ENCODE results near the gene IGSF6.
"Not testable (repeated sequence)": the region's sequence is repeated elsewhere in the genome, so short reads cannot be mapped to it uniquely, and the experiment has no call there.

IGSF6 gene, protein sequence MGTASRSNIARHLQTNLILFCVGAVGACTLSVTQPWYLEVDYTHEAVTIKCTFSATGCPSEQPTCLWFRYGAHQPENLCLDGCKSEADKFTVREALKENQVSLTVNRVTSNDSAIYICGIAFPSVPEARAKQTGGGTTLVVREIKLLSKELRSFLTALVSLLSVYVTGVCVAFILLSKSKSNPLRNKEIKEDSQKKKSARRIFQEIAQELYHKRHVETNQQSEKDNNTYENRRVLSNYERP
- 0.35 to 0.77 (median 0.52) reads per million in 3 donors for total RNA-seq

GRCh38 chr16:21652453-21652852 lies at the start of gene IGSF6:
Gene IGSF6 (minus strand): TSS chr16:21652608. CDS start chr16:21652598, 10 bp downstream.
- H3K4me3 ChIP-seq (ENCODE audit: insufficient read depth, low read depth, low read length, poor library complexity, severe bottlenecking): no peak within 1 kb of the TSS
- H3K9me3 ChIP-seq (ENCODE audit: control insufficient read depth, low read length): no peaks in the 10 kb centered on the region
- H3K27me3 ChIP-seq (replicated peaks; ENCODE audit: control insufficient read depth, insufficient read depth, low read length, poor library complexity, severe bottlenecking): no peaks in the 10 kb centered on the region
- peaks cover 14% of the 10 kb centered on the region for H3K36me3 ChIP-seq (ENCODE audit: control insufficient read depth, insufficient read depth, low read length)
- H3K4me1 ChIP-seq (ENCODE audit: control insufficient read depth, insufficient read depth, low read length, poor library complexity, severe bottlenecking): peaks cover 24% of the 10 kb centered on the region
- no peak for DNase-seq
- H3K27ac ChIP-seq (ENCODE audit: insufficient read depth, low read length, poor library complexity, severe bottlenecking): no peak within 1 kb of the TSS

GRCh38 chr16:21701271-21701670 lies 48.9 kb upstream of the IGSF6 start:
- no peaks in the 10 kb centered on the region for H3K9me3 ChIP-seq (ENCODE audit: control insufficient read depth, low read length)
- H3K27ac ChIP-seq (ENCODE audit: insufficient read depth, low read length, poor library complexity, severe bottlenecking): no peak overlapping the region
- no peak for DNase-seq
- H3K27me3 ChIP-seq (replicated peaks; ENCODE audit: control insufficient read depth, insufficient read depth, low read length, poor library complexity, severe bottlenecking): no peaks in the 10 kb centered on the region
- H3K4me3 ChIP-seq (ENCODE audit: insufficient read depth, low read depth, low read length, poor library complexity, severe bottlenecking): no peak overlapping the region
- H3K36me3 ChIP-seq (ENCODE audit: control insufficient read depth, insufficient read depth, low read length): no peaks in the 10 kb centered on the region
- no peaks in the 10 kb centered on the region for H3K4me1 ChIP-seq (ENCODE audit: control insufficient read depth, insufficient read depth, low read length, poor library complexity, severe bottlenecking)

GRCh38 chr16:21698169-21699032 lies 46.0 kb upstream of the IGSF6 start:
- Histone ChIP-seq H3K27me3 (replicated peaks; ENCODE audit: control insufficient read depth, insufficient read depth, low read length, poor library complexity, severe bottlenecking) (no peaks in the 10 kb centered on the region), H3K27ac (ENCODE audit: insufficient read depth, low read length, poor library complexity, severe bottlenecking) (no peak overlapping the region), H3K36me3 (ENCODE audit: control insufficient read depth, insufficient read depth, low read length) (no peaks in the 10 kb centered on the region), H3K4me1 (ENCODE audit: control insufficient read depth, insufficient read depth, low read length, poor library complexity, severe bottlenecking) (no peaks in the 10 kb centered on the region), H3K4me3 (ENCODE audit: insufficient read depth, low read depth, low read length, poor library complexity, severe bottlenecking) (no peak overlapping the region), H3K9me3 (ENCODE audit: control insufficient read depth, low read length) (no peaks in the 10 kb centered on the region)
- no peak for DNase-seq

- H3K4me1 ChIP-seq (ENCODE audit: control insufficient read depth, insufficient read depth, low read length, poor library complexity, severe bottlenecking): no peaks in the 10 kb centered on the region
- no peaks in the 10 kb centered on the region for H3K9me3 ChIP-seq (ENCODE audit: control insufficient read depth, low read length)
- H3K36me3 ChIP-seq (ENCODE audit: control insufficient read depth, insufficient read depth, low read length): no peaks in the 10 kb centered on the region
- H3K27ac ChIP-seq (ENCODE audit: insufficient read depth, low read length, poor library complexity, severe bottlenecking): no peak overlapping the region
- DNase-seq: no peak
- H3K4me3 ChIP-seq (ENCODE audit: insufficient read depth, low read depth, low read length, poor library complexity, severe bottlenecking): no peak overlapping the region
- no peaks in the 10 kb centered on the region for H3K27me3 ChIP-seq (replicated peaks; ENCODE audit: control insufficient read depth, insufficient read depth, low read length, poor library complexity, severe bottlenecking)
Observed at GRCh38 chr16:21697032-21697431, 44.6 kb upstream of the IGSF6 start.

DNA sequence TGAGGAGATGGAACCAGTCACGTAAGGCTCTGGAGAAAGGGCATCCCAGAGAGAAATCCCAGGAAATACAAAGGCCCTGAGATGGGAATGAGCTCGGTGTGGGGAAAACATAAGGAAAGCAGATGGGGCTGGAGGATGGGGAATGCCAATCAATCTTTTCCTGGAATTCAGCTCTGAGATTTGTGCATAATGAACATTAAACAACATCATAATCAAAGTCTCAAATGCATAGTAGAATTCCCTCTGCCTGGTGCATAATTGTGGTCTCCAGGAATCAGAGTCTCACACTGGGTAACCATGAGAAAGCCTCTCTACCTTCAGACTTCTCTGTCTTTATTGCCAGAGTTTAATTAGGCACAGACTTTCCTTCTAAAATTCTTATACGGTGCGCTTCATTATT lies 42.2 kb upstream of the IGSF6 start:
- Histone ChIP-seq H3K27ac (ENCODE audit: insufficient read depth, low read length, poor library complexity, severe bottlenecking) (no peak overlapping the region), H3K4me1 (ENCODE audit: control insufficient read depth, insufficient read depth, low read length, poor library complexity, severe bottlenecking) (no peaks in the 10 kb centered on the region), H3K27me3 (replicated peaks; ENCODE audit: control insufficient read depth, insufficient read depth, low read length, poor library complexity, severe bottlenecking) (no peaks in the 10 kb centered on the region), H3K36me3 (ENCODE audit: control insufficient read depth, insufficient read depth, low read length) (no peaks in the 10 kb centered on the region), H3K9me3 (ENCODE audit: control insufficient read depth, low read length) (no peaks in the 10 kb centered on the region), H3K4me3 (ENCODE audit: insufficient read depth, low read depth, low read length, poor library complexity, severe bottlenecking) (no peak overlapping the region)
- DNase-seq: no peak

DNA sequence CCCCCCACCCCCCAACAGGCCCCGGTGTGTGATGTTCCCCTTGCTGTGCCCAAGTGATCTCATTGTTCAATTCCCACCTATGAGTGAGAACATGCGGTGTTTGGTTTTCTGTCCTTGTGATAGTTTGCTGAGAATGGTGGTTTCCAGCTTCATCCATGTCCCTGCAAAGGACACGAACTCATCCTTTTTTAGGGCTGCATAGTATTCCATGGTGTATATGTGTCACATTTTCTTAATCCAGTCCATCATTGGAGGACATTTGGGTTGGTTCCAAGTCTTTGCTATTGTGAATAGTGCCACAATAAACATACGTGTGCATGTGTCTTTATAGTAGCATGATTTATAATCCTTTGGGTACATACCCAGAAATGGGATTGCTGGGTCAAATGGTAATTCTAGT lies 38.6 kb upstream of the IGSF6 start:
- DNase-seq; H3K27me3 ChIP-seq (replicated peaks; ENCODE audit: control insufficient read depth, insufficient read depth, low read length, poor library complexity, severe bottlenecking); H3K27ac ChIP-seq (ENCODE audit: insufficient read depth, low read length, poor library complexity, severe bottlenecking); H3K9me3 ChIP-seq (ENCODE audit: control insufficient read depth, low read length); H3K4me1 ChIP-seq (ENCODE audit: control insufficient read depth, insufficient read depth, low read length, poor library complexity, severe bottlenecking); H3K36me3 ChIP-seq (ENCODE audit: control insufficient read depth, insufficient read depth, low read length); H3K4me3 ChIP-seq (ENCODE audit: insufficient read depth, low read depth, low read length, poor library complexity, severe bottlenecking): not testable (repeated sequence)

GRCh38 chr16:21689107-21689506 lies 36.7 kb upstream of the IGSF6 start:
- no peak for DNase-seq
- H3K36me3 ChIP-seq (ENCODE audit: control insufficient read depth, insufficient read depth, low read length): no peaks in the 10 kb centered on the region
- H3K27me3 ChIP-seq (replicated peaks; ENCODE audit: control insufficient read depth, insufficient read depth, low read length, poor library complexity, severe bottlenecking): no peaks in the 10 kb centered on the region
- no peaks in the 10 kb centered on the region for H3K9me3 ChIP-seq (ENCODE audit: control insufficient read depth, low read length)
- H3K27ac ChIP-seq (ENCODE audit: insufficient read depth, low read length, poor library complexity, severe bottlenecking): no peak overlapping the region
- H3K4me3 ChIP-seq (ENCODE audit: insufficient read depth, low read depth, low read length, poor library complexity, severe bottlenecking): no peak overlapping the region
- H3K4me1 ChIP-seq (ENCODE audit: control insufficient read depth, insufficient read depth, low read length, poor library complexity, severe bottlenecking): no peaks in the 10 kb centered on the region

DNA sequence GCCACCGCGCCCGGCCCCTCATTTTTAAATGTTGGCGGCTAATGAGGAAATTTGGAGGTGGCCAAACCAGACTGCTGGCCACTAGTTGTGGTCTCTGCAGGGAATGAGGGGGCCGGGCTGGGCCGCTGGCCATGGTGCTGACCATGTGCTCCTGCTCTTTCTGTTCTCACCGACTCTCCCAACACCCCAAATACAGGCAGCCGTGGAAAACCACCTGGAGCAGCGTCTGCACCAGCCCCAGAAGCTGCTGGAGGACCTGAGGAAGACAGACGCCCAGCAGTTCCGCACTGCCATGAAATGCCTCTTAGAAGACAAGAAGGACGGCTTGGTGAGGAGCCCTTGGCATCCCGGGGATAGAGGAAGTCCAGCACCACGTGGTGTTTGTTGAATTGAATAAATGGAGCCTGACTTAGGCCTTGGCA lies 32.6 kb upstream of the IGSF6 start:
- Histone ChIP-seq H3K9me3 (ENCODE audit: control insufficient read depth, low read length) (no peaks in the 10 kb centered on the region), H3K4me3 (ENCODE audit: insufficient read depth, low read depth, low read length, poor library complexity, severe bottlenecking) (no peak overlapping the region), H3K27ac (ENCODE audit: insufficient read depth, low read length, poor library complexity, severe bottlenecking) (no peak overlapping the region), H3K4me1 (ENCODE audit: control insufficient read depth, insufficient read depth, low read length, poor library complexity, severe bottlenecking) (no peaks in the 10 kb centered on the region), H3K27me3 (replicated peaks; ENCODE audit: control insufficient read depth, insufficient read depth, low read length, poor library complexity, severe bottlenecking) (no peaks in the 10 kb centered on the region), H3K36me3 (ENCODE audit: control insufficient read depth, insufficient read depth, low read length) (no peaks in the 10 kb centered on the region)
- no peak for DNase-seq

DNA sequence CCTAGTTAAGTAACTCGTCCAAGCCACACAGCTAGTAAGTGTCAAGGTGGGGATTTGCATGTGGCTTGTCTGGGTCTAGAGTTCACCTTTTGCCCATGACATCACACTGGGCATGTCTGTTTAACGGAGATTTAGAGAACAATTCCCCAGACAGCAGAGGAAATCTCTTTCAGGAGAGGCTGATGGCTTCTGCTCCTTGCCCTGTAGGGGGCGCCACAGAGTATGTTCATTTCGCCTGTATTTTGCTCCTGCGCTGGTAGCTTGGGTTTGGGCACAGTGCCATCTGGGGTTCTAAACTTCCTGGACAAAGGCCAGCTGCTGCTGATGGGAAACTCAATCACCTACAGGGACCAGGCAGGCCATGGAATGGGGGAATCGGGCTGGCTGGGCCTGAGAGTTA lies 31.8 kb upstream of the IGSF6 start:
- no peaks in the 10 kb centered on the region for H3K27me3 ChIP-seq (replicated peaks; ENCODE audit: control insufficient read depth, insufficient read depth, low read length, poor library complexity, severe bottlenecking)
- DNase-seq: peak in 1 of 3 donors; percentile 20

GRCh38 chr16:21683184-21683583 lies 30.8 kb upstream of the IGSF6 start:
- Histone ChIP-seq H3K9me3 (ENCODE audit: control insufficient read depth, low read length) (no peaks in the 10 kb centered on the region), H3K4me3 (ENCODE audit: insufficient read depth, low read depth, low read length, poor library complexity, severe bottlenecking) (no peak overlapping the region), H3K27me3 (replicated peaks; ENCODE audit: control insufficient read depth, insufficient read depth, low read length, poor library complexity, severe bottlenecking) (no peaks in the 10 kb centered on the region), H3K36me3 (ENCODE audit: control insufficient read depth, insufficient read depth, low read length) (no peaks in the 10 kb centered on the region), H3K4me1 (ENCODE audit: control insufficient read depth, insufficient read depth, low read length, poor library complexity, severe bottlenecking) (no peaks in the 10 kb centered on the region), H3K27ac (ENCODE audit: insufficient read depth, low read length, poor library complexity, severe bottlenecking) (no peak overlapping the region)
- no peak for DNase-seq

More for the DNA sequence above, 31.8 kb upstream of the IGSF6 start:
- Histone ChIP-seq H3K4me3 (ENCODE audit: insufficient read depth, low read depth, low read length, poor library complexity, severe bottlenecking) (no peak overlapping the region), H3K4me1 (ENCODE audit: control insufficient read depth, insufficient read depth, low read length, poor library complexity, severe bottlenecking) (no peaks in the 10 kb centered on the region), H3K9me3 (ENCODE audit: control insufficient read depth, low read length) (no peaks in the 10 kb centered on the region), H3K36me3 (ENCODE audit: control insufficient read depth, insufficient read depth, low read length) (no peaks in the 10 kb centered on the region), H3K27ac (ENCODE audit: insufficient read depth, low read length, poor library complexity, severe bottlenecking) (no peak overlapping the region)

All from effector memory CD4-positive, alpha-beta T cell (primary cell).